Mucosa of descending colon (tissue), 3 donors: ENCODE data around the gene PACS2. TPM values are rescaled to one million over a fixed set of nuclear protein-coding genes. Genes with fewer than 3 reads are reported as not detected.

Source experiments
- ATAC-seq: fragments of 200-7000 bp; cut with Tn5 transposase; one replicate; pipeline ENCODE4 v1.9.1; 2020; ENCODE audit warnings: mild to moderate bottlenecking, moderate library complexity
- DNase-seq, 3 donors: peaks; one replicate each; pipeline ENCODE4 v3.0.0-alpha.2; 2020
- H3K36me3 ChIP-seq: fragments of 200-600 bp; one replicate; pipeline ENCODE4 v1.8.0; 2021; ENCODE audit warnings: low read depth, mild to moderate bottlenecking
- H3K4me1 ChIP-seq: fragments of 200-600 bp; one replicate; pipeline ENCODE4 v1.8.0; 2021; ENCODE audit warnings: low read depth, mild to moderate bottlenecking
- H3K4me3 ChIP-seq: fragments of 200-600 bp; one replicate; pipeline ENCODE4 v1.8.0; 2021; ENCODE audit warnings: mild to moderate bottlenecking
- H3K9me3 ChIP-seq: fragments of 200-600 bp; one replicate; pipeline ENCODE4 v1.8.0; 2021; ENCODE audit warnings: mild to moderate bottlenecking
- intact Hi-C, 2 donors: fragments of 100-400 bp; cut with DNase I in 1 of 2; cut with micrococcal nuclease in 1 of 2; formaldehyde crosslinking; loops; one replicate each; pipeline versions ENCODE4 v1.11.0 to v1.11.1; 2022; cut with DNase I, micrococcal nuclease
- total RNA-seq, 3 donors: library from RNA; stranded (reverse); fragmentation: NEBNext Ultra II Directional in 2 of 3; extraction: Animal tissue kit (Norgen Biotek cat#: 25700) in 2 of 3; gene quantifications; one replicate each; pipeline versions ENCODE4 v1.2.1 to v1.2.4, GENCODE V29; 2021 to 2023
- TF ChIP-seq, protein P1 (sequence below): fragments of 200-600 bp; IDR thresholded peaks from one replicate; pipeline ENCODE4 v1.8.0; 2022; ENCODE audit warnings: antibody characterized with exemption, mild to moderate bottlenecking
- donor health status: DM: no; HTN: no; CAD: no; lungs with moderate emphysema.
- donor health status: DM: no; HTN: no; CAD: no.
- donor health status: DM: no; HTN: yes; CAD: no.

Gene PACS2
- total RNA-seq, 3 donors from 2014 or later = 71.7 to 84.3 (median 78.9) TPM

DNA sequence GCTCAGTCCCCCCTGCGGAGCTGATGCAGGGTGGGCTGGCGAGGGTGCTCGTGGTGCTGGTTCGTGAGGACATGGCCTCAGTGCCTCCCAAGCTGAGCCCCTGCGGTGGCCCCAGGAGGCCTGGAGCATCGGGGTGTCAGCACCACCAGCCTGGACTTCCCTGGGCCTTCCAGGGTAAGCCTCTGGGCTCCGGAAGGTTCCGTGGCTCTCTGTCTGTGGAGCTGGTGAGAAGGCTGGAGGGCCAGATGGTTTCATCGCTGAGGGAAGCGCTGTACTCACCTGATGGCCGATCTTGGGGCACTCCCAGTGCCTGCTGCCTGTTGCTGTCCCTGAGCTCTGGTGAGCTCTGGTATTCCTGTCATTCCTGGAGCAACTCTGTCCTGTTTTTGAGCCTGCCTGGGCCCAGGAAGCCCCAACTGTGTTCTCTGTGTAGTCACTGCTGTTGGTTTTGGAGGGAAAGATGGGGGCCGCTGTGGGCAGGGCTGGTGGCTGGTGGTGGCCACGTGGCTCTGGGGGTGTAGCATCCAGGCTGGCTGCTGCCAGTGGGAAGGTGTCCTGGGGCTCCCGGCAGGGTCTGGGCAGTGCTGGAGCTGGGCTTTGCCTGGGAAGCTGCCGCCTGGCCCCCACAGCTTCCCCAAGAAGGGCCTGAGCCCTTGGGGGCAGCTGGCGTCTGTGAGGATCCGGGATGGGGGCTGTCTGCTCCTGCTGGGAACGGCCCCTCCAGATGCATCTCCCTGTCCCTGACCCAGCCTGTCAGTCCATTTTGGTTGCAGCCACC, 123.4 kb downstream of the PACS2 start:
- no peaks in the 10 kb centered on the region for H3K9me3 ChIP-seq
- H3K36me3 ChIP-seq = no peaks in the 10 kb centered on the region
- H3K4me1 ChIP-seq = no peaks in the 10 kb centered on the region
- intact Hi-C loops = no loop called here
- no peak overlapping the region for H3K4me3 ChIP-seq
- no peak for ATAC-seq
- TF ChIP-seq, protein P1, sequence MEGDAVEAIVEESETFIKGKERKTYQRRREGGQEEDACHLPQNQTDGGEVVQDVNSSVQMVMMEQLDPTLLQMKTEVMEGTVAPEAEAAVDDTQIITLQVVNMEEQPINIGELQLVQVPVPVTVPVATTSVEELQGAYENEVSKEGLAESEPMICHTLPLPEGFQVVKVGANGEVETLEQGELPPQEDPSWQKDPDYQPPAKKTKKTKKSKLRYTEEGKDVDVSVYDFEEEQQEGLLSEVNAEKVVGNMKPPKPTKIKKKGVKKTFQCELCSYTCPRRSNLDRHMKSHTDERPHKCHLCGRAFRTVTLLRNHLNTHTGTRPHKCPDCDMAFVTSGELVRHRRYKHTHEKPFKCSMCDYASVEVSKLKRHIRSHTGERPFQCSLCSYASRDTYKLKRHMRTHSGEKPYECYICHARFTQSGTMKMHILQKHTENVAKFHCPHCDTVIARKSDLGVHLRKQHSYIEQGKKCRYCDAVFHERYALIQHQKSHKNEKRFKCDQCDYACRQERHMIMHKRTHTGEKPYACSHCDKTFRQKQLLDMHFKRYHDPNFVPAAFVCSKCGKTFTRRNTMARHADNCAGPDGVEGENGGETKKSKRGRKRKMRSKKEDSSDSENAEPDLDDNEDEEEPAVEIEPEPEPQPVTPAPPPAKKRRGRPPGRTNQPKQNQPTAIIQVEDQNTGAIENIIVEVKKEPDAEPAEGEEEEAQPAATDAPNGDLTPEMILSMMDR = no peak
- DNase-seq = peak in 1 of 3 donors; percentile 27

DNA sequence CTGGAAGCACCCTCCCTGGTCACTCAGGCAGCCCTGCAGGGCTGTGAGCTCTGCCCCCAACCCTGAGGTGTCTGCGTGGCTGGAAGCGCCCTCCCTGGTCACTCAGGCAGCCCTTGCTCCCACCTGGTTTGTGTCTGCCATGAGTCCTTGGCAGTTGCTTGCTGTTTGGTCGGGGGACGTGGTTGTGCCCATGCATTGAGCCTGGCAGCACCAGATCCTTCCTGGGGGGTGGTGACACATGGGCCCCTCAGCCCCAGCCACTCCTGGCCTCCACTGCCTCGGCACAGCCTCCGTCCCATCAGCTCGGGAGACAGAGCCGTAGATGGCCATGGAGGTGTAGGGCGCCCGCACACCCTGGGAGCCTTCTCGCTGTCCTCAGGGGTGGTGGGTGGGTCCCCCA, 124.6 kb downstream of the PACS2 start:
- ATAC-seq = no peak
- H3K36me3 ChIP-seq = no peaks in the 10 kb centered on the region
- H3K4me1 ChIP-seq = no peaks in the 10 kb centered on the region
- no peaks in the 10 kb centered on the region for H3K9me3 ChIP-seq
- TF ChIP-seq, protein P1 = no peak
- peak in 1 of 3 donors; percentile 34 for DNase-seq
- no peak overlapping the region for H3K4me3 ChIP-seq
- intact Hi-C loops = no loop called here

DNA sequence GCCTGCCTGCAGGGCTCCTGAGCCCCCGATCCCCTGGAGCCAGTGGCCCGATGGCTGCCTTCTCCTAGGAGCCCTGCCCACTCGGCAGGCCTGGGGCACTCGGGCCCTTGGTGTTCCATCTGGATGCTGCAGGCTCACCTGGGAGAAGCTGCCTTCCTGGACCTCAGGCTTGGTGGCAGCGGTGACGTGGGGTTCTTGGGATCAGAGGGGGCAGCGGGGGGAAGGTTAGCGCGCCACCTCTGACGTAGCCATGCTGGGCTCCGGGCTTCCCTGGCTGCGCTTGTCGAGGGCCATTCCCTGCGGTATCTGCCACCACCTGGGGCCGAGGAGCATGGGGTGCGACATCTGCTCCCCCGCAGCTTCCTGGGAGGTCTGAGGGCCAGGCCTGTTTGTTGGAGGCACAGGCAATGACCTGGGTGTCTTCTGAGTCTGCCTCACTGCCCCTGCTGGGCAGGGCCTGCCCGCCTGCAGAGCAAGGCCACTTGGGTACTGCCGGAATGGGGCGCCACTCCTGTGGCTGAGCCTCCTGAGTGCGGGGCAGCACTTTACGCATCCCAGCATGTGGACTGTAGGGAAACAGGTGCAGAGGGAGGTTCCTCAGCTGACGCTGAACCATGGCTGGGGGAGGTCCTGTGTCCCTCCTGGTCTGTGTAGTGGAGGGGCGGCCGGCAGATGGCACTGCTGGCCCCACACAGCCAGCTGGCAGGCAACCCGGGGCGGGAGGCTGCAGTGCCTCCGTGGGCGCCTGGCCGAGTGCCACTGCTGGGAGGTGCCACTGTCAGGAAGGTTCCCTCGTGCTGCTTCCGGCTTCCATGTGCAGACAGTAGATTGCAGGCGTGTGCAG, 125.4 kb downstream of the PACS2 start:
- Histone ChIP-seq H3K36me3 (no peaks in the 10 kb centered on the region), H3K4me3 (no peak overlapping the region), H3K4me1 (no peaks in the 10 kb centered on the region), H3K9me3 (no peaks in the 10 kb centered on the region)
- ATAC-seq (no peak), DNase-seq (peak in 1 of 3 donors; percentile 39)
- TF ChIP-seq, protein P1 = no peak
- intact Hi-C loops = loop anchor here in 1 of 2 donors (10.0 kb wide), 1 partner anchor 85 kb away; the partner anchor contains the start of gene TMEM121

DNA sequence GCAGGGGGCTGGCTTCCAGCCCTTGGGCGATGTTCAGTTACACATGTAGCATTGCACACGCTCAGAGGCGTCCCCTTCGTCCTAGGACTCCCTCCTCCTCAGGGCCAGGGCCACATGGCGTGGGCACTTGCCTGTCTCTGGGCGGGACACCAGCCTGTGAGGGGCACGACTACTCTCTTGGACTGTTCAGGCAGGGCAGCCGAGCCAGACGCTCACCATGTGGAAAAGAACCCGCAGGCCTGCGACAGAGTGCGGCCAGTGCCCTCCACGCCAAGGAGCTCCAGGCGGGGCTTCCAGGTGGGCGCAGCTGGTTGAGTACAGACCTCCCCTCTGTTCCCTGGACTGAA, 126.0 kb downstream of the PACS2 start:
- no peaks in the 10 kb centered on the region for H3K9me3 ChIP-seq
- DNase-seq (peak in 1 of 3 donors; percentile 36), ATAC-seq (no peak)
- no peaks in the 10 kb centered on the region for H3K36me3 ChIP-seq
- TF ChIP-seq, protein P1 = no peak
- no peak overlapping the region for H3K4me3 ChIP-seq
- H3K4me1 ChIP-seq = no peaks in the 10 kb centered on the region
- intact Hi-C loops = loop anchor here in 1 of 2 donors (10.0 kb wide), 1 partner anchor 84 kb away; the partner anchor contains the start of gene TMEM121

DNA sequence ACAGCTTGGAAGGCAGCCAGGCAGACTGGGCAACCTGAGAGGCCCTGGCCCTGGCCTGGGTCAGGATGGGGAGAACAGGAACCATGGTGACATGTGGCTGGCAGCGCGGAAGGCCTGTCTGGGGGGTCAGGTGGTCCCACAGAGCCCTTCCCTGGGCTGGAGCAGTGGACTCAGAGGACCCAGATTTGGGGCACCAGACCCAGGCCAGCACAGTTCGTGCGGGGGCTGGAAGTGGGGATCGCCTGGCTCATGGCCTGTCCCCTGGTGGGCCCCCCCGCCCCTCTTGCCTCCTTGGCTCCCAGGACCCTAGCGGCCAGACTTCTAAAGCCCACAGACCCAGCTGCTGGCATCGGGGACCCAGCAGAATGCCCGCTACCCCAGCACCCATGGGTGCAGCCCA, 126.4 kb downstream of the PACS2 start:
- no peak for ATAC-seq
- TF ChIP-seq, protein P1 = no peak
- Histone ChIP-seq H3K4me3 (no peak overlapping the region), H3K4me1 (no peaks in the 10 kb centered on the region), H3K9me3 (no peaks in the 10 kb centered on the region), H3K36me3 (no peaks in the 10 kb centered on the region)
- intact Hi-C loops = loop anchor here in 1 of 2 donors (10.0 kb wide), 1 partner anchor 84 kb away; the partner anchor contains the start of gene TMEM121
- DNase-seq = peak in 1 of 3 donors; percentile 34
